ENCODE data around the gene GPR68. TPM values are rescaled to one million over a fixed set of nuclear protein-coding genes. Genes with fewer than 3 reads are reported as not detected.

Gene GPR68
- polyA plus RNA-seq, 1 donor from 2014 or later: 2.1 TPM

- no peak overlapping the region for H3K4me3 ChIP-seq (ENCODE audit: low read length)
- no peaks in the 10 kb centered on the region for H3K9me2 ChIP-seq (ENCODE audit: insufficient read depth, low read length)
- no peaks in the 10 kb centered on the region for H4K20me1 ChIP-seq (ENCODE audit: insufficient read depth)
- H3K36me3 ChIP-seq (ENCODE audit: insufficient read depth, low read length): no peaks in the 10 kb centered on the region
- TF ChIP-seq EZH2 (IDR thresholded peaks at IDR 0.05; ENCODE audit: borderline replicate concordance, insufficient read depth, low read length, poor library complexity, severe bottlenecking) (no peak), POLR2AphosphoS5 (IDR thresholded peaks at IDR 0.05) (no peak), TAF1 (IDR thresholded peaks at IDR 0.05; ENCODE audit: low read depth) (no peak), SMC3 (conservative IDR thresholded peaks at IDR 0.05; ENCODE audit: poor library complexity) (no peak), EP300 (conservative IDR thresholded peaks at IDR 0.05; ENCODE audit: poor library complexity, severe bottlenecking) (no peak), RAD21 (conservative IDR thresholded peaks at IDR 0.05) (no peak), REST (IDR thresholded peaks at IDR 0.05; ENCODE audit: borderline replicate concordance) (no peak), CTCF (IDR thresholded peaks at IDR 0.05; ENCODE audit: poor library complexity, severe bottlenecking) (no peak), MXI1 (conservative IDR thresholded peaks at IDR 0.05; ENCODE audit: poor library complexity, severe bottlenecking) (no peak)
- H3F3A ChIP-seq (ENCODE audit: insufficient read depth, low read length, poor library complexity, severe bottlenecking): no peaks in the 10 kb centered on the region
- peaks cover 20% of the 10 kb centered on the region for H3K27me3 ChIP-seq (ENCODE audit: insufficient read depth, low read depth, low read length)
- no peak overlapping the region for H2AFZ ChIP-seq (ENCODE audit: low read depth, low read length)
- H3K4me2 ChIP-seq (ENCODE audit: low read length): no peak overlapping the region
- no peak overlapping the region for H3K9ac ChIP-seq (ENCODE audit: low read length)
- no peaks in the 10 kb centered on the region for H3K79me2 ChIP-seq (replicated peaks; ENCODE audit: insufficient read depth, low read length)
- H3K9me3 ChIP-seq (ENCODE audit: low read length): no peaks in the 10 kb centered on the region
- no peak overlapping the region for H3K27ac ChIP-seq (ENCODE audit: low read length)
These were observed 19.9 kb upstream of the GPR68 start for GRCh38 chr14:91264151-91265150.

GRCh38 chr14:91263329-91263728 is 18.8 kb upstream of the GPR68 start:
- no peaks in the 10 kb centered on the region for H3K9me3 ChIP-seq (ENCODE audit: low read length)
- TF ChIP-seq SMC3 (conservative IDR thresholded peaks at IDR 0.05; ENCODE audit: poor library complexity) (no peak), EP300 (conservative IDR thresholded peaks at IDR 0.05; ENCODE audit: poor library complexity, severe bottlenecking) (no peak), MXI1 (conservative IDR thresholded peaks at IDR 0.05; ENCODE audit: poor library complexity, severe bottlenecking) (no peak), REST (IDR thresholded peaks at IDR 0.05; ENCODE audit: borderline replicate concordance) (no peak), CTCF (IDR thresholded peaks at IDR 0.05; ENCODE audit: poor library complexity, severe bottlenecking) (no peak), POLR2AphosphoS5 (IDR thresholded peaks at IDR 0.05) (no peak), RAD21 (conservative IDR thresholded peaks at IDR 0.05) (no peak), TAF1 (IDR thresholded peaks at IDR 0.05; ENCODE audit: low read depth) (no peak), EZH2 (IDR thresholded peaks at IDR 0.05; ENCODE audit: borderline replicate concordance, insufficient read depth, low read length, poor library complexity, severe bottlenecking) (no peak)
- peaks cover 20% of the 10 kb centered on the region for H3K27me3 ChIP-seq (ENCODE audit: insufficient read depth, low read depth, low read length)
- no peaks in the 10 kb centered on the region for H4K20me1 ChIP-seq (ENCODE audit: insufficient read depth)
- H2AFZ ChIP-seq (ENCODE audit: low read depth, low read length): no peak overlapping the region
- H3K79me2 ChIP-seq (replicated peaks; ENCODE audit: insufficient read depth, low read length): no peaks in the 10 kb centered on the region
- H3K36me3 ChIP-seq (ENCODE audit: insufficient read depth, low read length): no peaks in the 10 kb centered on the region
- H3K4me3 ChIP-seq (ENCODE audit: low read length): no peak overlapping the region
- no peak overlapping the region for H3K9ac ChIP-seq (ENCODE audit: low read length)
- no peak overlapping the region for H3K4me2 ChIP-seq (ENCODE audit: low read length)
- no peaks in the 10 kb centered on the region for H3K9me2 ChIP-seq (ENCODE audit: insufficient read depth, low read length)
- H3K27ac ChIP-seq (ENCODE audit: low read length): no peak overlapping the region
- H3F3A ChIP-seq (ENCODE audit: insufficient read depth, low read length, poor library complexity, severe bottlenecking): no peaks in the 10 kb centered on the region

Measured in neural cell (in vitro differentiated cells).